NCI-H1092 treated with DMSO at 0.1 percent for 48 hours (cell line): ENCODE results near the gene PXT1.
A peak's percentile ranks its signal among the peaks of the same experiment; 100 is the strongest.
"Not testable (repeated sequence)": the region's sequence is repeated elsewhere in the genome, so short reads cannot be mapped to it uniquely, and the experiment has no call there.

Experiments
- DNase-seq: peaks from one replicate; lab custom pipeline; 2025; lab: John Stamatoyannopoulos, UW

The PXT1 gene

DNA sequence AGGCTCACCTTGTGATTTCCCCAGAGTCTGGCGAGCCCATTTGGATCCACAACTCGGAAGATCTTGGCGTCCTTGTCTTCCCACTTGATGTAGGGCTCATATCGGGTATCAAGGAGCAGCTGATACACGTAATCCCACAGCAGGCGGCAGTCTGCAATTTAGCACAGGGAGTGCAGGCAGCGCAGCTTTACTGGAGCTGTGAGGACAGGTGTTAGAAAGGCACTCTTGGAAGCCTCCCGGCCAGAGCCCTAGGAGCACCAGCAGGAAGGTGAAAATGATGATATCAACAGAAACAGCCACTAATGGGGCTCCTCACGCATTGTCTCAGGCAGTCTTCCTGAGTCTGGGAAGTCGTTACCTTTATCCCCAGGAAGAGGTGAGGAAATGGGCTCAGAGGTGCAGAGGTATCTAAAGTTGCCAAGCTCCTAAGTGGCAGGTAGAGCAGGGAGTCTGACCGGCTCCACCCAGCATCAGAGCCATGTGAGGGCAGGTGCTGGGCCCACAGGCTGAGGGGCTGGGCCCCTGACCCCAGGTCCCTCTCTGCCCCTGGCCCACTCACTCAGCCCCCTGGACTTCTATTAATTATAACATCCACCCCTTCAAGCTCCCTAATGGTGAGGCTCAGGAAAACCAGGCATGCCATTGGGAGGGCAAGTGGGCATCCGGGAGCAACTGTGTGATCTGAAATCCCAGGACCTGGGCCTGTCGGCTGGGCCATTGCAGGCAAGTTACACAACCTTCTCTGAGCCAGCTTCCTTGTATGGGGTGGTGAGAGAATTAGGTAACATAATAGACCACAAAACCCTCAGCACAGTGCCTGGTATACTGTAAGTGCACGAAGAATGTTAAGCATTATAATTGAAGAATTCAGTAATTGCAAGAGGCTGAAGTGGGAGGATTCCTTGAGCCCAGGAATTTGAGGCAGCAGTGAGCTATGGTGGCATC is 73.5 kb downstream of the PXT1 start:
- DNase-seq, result peak; percentile 31

DNA sequence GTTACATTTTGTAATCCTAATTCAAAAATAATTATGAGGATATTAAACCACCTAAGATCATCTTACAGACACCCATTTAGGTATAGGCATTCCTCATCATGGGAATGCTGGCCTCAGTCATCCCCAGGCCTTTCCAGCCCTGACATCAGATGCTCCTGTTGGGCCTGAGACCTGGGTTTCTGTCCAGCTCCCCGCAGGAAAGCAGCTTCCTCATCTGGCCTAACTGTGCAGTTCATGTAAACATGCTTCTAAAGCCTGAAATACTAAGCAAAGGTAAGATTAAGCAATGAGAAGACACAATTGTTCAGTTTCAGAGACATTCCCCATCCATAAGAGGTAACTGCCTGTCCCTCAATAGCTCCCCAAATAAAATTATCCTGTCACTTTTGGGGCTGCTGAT is 74.2 kb downstream of the PXT1 start:
- DNase-seq, result no peak

GRCh38 chr6:36367743-36368142 is 74.9 kb downstream of the PXT1 start:
- DNase-seq, result no peak

DNA sequence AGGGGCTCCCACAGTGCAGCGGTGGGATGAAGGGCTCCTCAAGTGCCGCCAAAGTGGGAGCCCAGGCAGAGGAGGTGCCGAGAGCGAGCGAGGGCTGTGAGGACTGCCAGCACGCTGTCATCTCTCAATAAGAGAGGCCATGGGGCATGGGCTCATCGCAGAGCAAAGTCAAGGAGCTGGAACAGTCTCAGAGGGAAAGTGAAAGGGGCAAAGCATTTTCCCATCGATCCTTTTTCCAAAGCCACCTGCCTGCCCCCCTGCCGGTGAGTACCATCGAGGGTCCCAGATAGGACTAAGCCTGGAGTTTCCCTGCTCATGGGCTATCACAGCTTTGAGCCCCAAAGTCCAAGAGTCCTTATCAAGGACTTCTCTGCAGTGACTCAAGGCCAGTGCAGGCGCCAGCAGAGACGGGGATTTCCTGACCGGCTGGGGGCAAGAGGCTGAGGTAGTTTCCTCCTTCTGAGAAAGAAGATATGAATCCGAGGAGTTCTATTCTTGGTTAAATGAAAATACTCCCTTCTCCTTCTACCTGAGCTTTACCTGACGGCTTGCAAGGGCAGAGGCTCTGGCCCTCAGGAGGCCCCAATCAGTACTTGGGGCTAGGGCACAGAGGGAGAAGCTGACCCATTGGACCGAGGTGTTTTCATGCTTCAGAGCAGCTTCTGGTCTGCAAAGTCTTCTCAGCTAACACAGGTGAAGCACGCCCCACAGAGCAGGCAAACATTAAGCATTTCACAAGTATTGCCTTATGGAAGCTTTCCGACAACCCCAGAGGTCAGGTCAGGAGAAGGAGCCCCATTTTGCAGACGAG is 77.8 kb downstream of the PXT1 start:
- no peak for DNase-seq

GRCh38 chr6:36364061-36364635 is 78.5 kb downstream of the PXT1 start:
- not testable (repeated sequence) for DNase-seq

DNA sequence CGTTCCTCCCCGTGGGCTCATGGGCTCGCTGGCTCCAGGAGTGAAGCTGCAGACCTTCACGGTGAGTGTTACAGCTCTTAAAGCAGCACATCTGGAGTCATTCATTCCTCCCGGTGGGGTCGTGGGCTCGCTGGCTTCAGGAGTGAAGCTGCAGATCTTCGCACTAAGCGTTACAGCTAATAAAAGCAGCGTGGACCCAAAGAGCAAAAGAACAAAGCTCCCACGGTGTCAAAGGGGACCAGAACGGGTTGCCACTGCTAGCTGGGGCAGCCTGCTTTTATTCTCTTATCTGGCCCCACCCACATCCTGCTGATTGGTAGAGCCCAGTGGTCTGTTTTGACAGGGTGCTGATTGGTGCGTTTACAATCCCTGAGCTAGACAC is 79.3 kb downstream of the PXT1 start:
- DNase-seq, result not testable (repeated sequence)

DNA sequence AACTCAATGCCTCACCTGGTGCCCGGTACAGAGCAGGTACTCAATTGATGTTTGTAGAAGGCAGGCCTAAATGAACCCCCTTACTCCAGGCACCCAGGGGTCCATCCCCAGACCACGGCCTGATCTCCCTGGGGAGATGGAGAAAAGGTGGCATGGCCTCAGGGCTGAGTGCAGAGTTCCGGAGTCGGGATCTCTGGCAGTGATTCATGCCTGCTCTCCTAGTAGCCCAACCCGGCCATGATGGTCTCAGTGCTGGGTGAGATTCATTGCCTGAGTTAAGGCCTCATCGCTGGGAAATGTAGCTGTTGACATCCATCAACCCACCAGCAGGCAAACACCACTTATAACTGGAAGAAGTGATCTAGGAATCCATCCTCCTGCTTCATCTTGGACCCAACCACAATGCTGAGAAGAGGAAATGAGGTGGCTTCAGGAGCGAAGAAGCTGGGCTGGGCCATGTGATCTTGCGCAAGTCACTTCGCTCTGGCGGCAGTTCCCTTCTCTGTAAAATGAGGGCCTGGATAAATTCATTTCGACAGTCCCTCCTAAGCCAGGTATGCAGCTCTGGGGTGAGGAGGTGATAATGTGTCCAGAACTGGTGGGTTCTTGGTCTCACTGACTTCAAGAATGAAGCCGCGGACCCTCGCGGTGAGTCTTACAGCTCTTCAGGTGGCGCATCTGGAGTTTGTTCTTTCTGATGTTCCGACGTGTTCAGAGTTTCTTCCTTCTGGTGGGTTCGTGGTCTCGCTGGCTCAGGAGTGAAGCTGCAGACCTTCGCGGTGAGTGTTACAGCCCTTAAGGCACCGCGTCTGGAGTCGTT is 79.9 kb downstream of the PXT1 start:
- no peak for DNase-seq

DNA sequence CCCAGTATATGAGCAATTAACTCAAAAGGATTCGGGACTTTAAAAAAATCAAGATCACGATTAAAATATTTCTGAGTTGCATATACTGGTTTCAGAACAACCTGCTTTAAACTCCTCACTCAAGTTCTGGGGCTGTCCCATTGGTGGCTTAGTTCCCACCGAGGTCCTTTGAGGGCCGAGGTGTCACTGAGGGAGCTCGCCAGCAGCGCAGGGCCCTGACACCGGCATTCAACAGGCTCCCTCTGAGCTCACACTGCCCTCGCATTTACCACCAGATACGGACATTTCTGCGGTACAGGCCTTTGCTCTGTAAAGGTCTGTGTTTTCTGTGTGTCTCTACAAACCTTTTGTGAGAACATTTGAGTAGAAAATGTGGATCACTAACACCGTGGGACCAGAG is 81.6 kb downstream of the PXT1 start:
- no peak for DNase-seq

- DNase-seq, result peak; percentile 59
Observed at GRCh38 chr6:36360241-36361054, 82.2 kb downstream of the PXT1 start.

GRCh38 chr6:36358226-36358915 is 84.3 kb downstream of the PXT1 start:
- no peak for DNase-seq

GRCh38 chr6:36357872-36358225 is 84.8 kb downstream of the PXT1 start:
- no peak for DNase-seq

- DNase-seq, result no peak
Observed at GRCh38 chr6:36355819-36356218, 86.8 kb downstream of the PXT1 start.

GRCh38 chr6:36353411-36353915 is 89.2 kb downstream of the PXT1 start:
- no peak for DNase-seq

GRCh38 chr6:36352477-36353157 is 90.0 kb downstream of the PXT1 start:
- DNase-seq, result no peak

DNA sequence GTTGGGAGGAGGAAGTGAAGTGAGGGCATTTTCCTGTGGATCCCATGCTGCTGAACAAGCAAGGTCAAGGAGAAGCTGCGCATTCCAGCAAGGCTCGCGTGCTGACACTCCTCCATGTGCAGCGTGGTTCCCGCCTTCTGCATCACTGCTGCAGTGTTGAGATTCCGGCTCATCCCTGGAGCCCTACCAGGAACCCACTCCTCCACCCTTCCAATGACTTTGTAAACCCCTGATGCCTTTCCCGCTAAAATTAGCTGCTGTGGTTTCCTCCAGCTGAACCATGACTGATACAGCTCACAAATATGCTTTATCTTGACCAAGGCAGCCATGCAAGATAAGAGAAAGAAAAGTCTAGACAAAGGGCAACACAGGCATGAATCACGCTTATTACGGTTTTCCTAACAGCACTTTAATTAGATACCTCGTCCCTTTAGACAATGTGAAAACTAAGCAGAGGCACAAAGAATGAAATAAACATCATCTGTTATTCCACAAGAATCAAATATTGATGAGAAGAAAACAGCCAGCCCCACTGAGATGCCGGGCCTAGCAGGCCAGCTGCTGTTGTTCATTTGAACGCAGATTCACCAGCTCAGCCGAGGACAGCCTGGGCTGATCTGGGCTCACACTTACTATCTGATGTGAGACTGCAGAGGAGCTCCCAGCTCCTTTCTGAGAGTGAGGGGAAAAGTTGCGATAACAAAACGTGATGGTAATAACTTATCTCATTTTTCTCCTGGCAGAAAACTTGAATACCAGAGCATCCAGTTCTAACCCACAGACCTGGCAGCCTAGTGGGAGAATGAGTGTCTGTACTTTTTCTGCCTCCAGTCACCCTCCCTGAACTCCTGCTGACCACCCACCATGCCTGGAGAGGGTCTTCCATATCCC is 91.7 kb downstream of the PXT1 start:
- DNase-seq, result no peak

GRCh38 chr6:36350082-36350481 is 92.6 kb downstream of the PXT1 start:
- no peak for DNase-seq

DNA sequence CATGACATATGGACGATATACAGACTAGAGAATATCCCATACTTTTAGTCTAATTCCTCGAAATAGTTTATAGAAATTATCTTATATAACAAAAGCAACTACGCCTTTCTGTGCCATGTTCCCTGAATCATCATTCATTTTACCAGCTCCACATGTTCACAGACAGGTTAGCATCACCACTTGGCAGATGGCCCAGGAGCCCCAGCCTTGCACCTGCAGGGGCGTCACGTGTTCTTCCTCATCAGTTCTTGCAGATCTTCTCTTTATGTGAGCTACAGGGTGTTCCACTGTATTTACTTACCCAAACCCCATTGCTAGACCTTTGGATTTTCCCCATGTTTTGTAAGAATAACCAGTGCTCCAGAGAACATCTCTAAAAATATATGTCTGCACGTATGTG is 93.4 kb downstream of the PXT1 start:
- peak; percentile 84 for DNase-seq

DNA sequence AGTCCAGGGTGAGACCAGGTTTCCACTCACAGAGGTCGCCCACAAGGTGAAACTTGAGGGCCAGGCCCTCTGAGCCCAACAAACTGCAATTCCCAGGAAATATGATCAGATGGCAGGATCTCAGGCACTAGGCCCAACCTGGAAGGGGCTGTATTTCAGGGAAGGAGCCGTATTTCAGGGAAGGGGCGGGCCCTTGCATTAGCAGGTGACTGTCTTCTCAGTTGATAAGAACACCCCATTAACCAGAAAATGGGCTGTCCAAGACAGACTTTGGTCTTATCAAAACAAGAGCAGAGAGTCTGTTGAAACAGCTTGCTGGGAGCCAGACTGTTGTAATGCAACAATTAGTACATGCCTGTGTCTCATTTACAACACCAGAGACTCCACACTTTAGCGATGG is 95.0 kb downstream of the PXT1 start:
- no peak for DNase-seq
